ENCODE results near the gene RPTOR.

RPTOR gene, protein sequence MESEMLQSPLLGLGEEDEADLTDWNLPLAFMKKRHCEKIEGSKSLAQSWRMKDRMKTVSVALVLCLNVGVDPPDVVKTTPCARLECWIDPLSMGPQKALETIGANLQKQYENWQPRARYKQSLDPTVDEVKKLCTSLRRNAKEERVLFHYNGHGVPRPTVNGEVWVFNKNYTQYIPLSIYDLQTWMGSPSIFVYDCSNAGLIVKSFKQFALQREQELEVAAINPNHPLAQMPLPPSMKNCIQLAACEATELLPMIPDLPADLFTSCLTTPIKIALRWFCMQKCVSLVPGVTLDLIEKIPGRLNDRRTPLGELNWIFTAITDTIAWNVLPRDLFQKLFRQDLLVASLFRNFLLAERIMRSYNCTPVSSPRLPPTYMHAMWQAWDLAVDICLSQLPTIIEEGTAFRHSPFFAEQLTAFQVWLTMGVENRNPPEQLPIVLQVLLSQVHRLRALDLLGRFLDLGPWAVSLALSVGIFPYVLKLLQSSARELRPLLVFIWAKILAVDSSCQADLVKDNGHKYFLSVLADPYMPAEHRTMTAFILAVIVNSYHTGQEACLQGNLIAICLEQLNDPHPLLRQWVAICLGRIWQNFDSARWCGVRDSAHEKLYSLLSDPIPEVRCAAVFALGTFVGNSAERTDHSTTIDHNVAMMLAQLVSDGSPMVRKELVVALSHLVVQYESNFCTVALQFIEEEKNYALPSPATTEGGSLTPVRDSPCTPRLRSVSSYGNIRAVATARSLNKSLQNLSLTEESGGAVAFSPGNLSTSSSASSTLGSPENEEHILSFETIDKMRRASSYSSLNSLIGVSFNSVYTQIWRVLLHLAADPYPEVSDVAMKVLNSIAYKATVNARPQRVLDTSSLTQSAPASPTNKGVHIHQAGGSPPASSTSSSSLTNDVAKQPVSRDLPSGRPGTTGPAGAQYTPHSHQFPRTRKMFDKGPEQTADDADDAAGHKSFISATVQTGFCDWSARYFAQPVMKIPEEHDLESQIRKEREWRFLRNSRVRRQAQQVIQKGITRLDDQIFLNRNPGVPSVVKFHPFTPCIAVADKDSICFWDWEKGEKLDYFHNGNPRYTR (N-terminal part only)

DNA sequence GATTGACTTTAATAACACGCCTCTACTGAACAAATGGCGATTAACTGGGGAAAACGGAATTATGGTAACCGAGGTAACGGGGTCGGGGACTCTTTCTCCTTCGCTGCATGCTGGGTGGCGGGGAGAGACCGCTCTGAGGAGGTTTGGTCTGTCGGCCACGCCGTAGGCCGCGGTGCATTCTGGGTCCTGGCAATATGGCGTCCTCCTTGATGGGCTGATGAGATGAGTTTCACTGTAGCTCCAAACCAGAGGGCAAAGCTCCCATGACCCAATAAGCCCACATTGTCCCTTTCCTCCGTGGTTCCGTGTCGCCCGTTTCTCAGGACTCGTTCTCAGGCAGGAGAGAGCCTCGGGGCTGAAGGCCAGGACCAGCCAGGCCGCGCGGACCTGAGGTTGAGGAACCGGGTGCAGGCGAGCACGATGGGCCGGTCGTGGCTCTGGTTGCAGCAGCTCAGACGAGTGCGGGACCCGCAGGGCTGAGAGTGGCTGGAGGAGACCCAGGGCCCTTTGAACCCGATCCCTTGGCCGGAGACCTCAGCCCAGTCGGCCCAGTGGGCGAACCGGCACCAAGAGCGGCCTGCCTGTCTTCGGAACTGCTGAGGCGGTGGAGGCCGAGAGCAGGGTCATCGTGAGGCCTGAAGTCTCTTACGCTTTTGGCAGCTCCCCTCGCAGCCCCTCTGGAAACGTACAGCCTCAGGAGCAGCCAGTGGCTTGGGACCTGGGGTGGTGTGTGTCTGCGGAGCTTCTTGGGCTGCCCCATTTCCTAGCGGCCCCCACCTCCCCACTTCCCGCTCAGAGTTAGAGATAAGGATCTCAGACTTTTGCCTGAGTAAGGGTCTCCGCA is at the start of gene RPTOR:
TSS of gene RPTOR (plus strand) at position 184 of the 844 bp plus-strand sequence. CDS start 792 bp downstream, outside the sequence.
- TF ChIP-seq, protein P1, sequence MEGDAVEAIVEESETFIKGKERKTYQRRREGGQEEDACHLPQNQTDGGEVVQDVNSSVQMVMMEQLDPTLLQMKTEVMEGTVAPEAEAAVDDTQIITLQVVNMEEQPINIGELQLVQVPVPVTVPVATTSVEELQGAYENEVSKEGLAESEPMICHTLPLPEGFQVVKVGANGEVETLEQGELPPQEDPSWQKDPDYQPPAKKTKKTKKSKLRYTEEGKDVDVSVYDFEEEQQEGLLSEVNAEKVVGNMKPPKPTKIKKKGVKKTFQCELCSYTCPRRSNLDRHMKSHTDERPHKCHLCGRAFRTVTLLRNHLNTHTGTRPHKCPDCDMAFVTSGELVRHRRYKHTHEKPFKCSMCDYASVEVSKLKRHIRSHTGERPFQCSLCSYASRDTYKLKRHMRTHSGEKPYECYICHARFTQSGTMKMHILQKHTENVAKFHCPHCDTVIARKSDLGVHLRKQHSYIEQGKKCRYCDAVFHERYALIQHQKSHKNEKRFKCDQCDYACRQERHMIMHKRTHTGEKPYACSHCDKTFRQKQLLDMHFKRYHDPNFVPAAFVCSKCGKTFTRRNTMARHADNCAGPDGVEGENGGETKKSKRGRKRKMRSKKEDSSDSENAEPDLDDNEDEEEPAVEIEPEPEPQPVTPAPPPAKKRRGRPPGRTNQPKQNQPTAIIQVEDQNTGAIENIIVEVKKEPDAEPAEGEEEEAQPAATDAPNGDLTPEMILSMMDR (IDR thresholded peaks at IDR 0.05; ENCODE audit: control insufficient read depth, extremely low read depth, insufficient read depth), result no peak
- peak; percentile 74 for DNase-seq (ENCODE audit: low read depth)
- H3K4me3 ChIP-seq (ENCODE audit: low read depth, low read length), result peak within 1 kb of the TSS; percentile 98

DNA sequence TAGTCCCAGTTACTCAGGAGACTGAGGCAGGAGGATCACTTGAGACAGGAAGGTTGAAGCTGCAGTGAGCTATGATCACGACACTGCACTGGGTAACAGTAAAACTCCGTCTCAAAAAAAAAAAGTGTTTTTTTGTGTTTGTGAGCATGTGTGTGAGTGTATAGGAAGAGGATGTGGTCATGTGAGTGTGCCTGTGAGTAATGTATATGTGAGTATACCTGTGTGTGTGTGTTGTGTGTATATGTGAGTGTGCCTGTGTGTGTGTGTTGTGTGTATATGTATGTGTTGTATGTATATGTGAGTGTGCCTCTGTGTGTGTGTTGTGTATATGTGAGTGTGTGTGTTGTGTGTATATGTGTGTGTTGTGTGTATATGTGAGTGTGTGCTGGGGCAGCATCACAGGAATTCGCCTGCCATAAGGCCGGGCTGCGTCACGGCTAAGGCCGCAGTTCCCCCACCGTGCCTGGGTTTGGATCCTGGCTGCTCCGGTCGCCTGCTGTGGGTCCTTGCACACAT is 46.9 kb upstream of the RPTOR start:
- no peak for DNase-seq (ENCODE audit: low read depth)
- no peak overlapping the region for H3K4me3 ChIP-seq (ENCODE audit: low read depth, low read length)
- TF ChIP-seq, protein P1 (IDR thresholded peaks at IDR 0.05; ENCODE audit: control insufficient read depth, extremely low read depth, insufficient read depth), result no peak

DNA sequence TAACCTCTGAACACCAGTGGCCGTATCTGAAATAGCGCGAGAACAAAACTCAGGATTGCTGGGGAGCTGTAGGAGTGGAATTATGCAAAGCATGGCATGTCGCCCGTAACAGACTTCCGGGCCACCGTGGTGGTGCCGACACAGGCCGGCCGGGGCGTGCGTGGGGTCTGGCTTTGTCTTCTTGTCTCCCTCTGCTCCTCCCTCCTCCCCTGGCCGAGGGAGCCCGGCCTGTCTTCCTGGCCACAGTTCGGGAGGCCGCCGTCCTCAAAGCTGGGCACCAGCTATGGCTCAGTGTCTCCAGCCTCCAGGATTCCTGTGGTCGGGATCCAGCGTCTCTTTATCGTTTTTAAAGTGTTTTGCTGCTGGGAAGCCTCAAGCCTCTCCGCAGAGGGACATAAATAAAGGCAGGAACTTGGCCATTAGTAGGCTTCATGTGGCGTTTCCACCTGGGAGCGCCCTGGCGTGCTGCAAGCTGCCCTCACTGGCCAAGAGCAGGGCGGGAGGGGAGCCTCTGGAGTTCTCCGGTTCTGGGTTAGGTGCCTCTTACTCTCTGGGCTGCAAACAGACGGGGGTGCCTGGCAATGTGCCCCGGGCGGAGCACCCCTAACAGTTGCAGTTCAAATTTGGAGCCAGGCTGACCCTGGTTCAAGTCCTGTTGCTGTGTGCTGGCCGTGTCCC is 46.3 kb upstream of the RPTOR start:
- TF ChIP-seq, protein P1 (IDR thresholded peaks at IDR 0.05; ENCODE audit: control insufficient read depth, extremely low read depth, insufficient read depth), result no peak
- DNase-seq (ENCODE audit: low read depth), result no peak
- no peak overlapping the region for H3K4me3 ChIP-seq (ENCODE audit: low read depth, low read length)

DNA sequence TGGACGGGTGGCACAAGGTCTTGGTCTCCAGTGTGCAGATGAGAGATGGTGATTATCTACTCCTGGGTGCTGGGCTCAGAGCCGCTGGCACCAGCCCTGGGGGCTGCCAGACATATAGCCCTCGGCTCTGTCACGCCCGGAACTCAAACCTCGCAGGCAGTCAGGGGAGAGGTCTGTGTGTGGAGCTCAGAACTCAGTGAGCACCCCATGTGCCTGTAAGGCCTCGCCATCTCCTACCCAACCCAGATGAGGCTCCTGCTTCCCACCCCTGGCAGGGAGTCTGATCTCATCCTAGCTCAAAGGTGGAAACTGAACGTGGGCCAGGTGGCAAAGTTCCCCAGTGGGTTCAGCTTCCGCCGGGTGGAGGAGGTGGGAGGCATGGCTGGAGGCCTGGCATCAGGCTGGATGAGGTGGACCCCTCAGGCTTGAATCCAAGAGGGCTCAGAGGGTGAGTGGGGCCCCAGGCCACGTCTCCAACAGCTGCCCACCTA is 45.7 kb upstream of the RPTOR start:
- H3K4me3 ChIP-seq (ENCODE audit: low read depth, low read length), result no peak overlapping the region
- DNase-seq (ENCODE audit: low read depth), result no peak
- TF ChIP-seq, protein P1 (IDR thresholded peaks at IDR 0.05; ENCODE audit: control insufficient read depth, extremely low read depth, insufficient read depth), result no peak

DNA sequence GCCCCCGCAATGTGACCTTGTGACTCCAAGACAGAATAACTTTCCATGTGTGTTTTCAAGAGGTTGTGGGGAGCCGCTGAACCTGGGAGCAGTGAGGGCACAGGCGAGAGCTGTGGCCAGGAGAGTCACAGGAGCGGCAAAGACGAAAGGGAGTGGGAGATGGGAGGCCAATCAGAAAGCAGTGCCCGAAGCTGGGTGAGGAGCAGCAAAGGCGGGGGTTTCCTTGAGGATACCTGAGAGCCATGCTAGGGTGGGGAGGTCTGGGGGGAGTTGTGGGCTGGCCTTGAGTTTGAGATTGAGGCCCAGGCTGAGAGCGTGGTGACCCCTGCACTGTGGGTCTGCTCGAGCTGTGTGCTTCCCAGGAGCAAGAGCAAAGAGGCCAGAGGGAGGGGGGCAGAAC is 45.1 kb upstream of the RPTOR start:
- DNase-seq (ENCODE audit: low read depth), result no peak
- TF ChIP-seq, protein P1 (IDR thresholded peaks at IDR 0.05; ENCODE audit: control insufficient read depth, extremely low read depth, insufficient read depth), result no peak
- no peak overlapping the region for H3K4me3 ChIP-seq (ENCODE audit: low read depth, low read length)

Data from LNCaP clone FGC (cell line).